Neutrophil (primary cell): ENCODE measurements around the gene KIF5A.
A peak's percentile ranks its signal among the peaks of the same experiment; 100 is the strongest.

ENCODE experiments used
- H3K27ac ChIP-seq: fragments of 200-600 bp; sonication (generic); 2 replicates; pipeline ENCODE4 v1.5.1; 2016; ENCODE audit warnings: mild to moderate bottlenecking, moderate library complexity
- H3K27me3 ChIP-seq: fragments of 200-600 bp; sonication (generic); 2 replicates; pipeline ENCODE4 v1.6.0; 2016; ENCODE audit warnings: mild to moderate bottlenecking
- H3K36me3 ChIP-seq: fragments of 200-600 bp; sonication (generic); 2 replicates; pipeline ENCODE4 v1.5.1; 2017
- H3K4me1 ChIP-seq, 2 experiments: fragments of 200-600 bp in 1 of 2; sonication (generic) in 1 of 2; 1 replicate in 1 of 2; 2 replicates in 1 of 2; pipeline versions ENCODE4 v1.5.1 to v1.6.1; 2013 to 2016; ENCODE audit warnings: low read depth in 1 of 2, low read length in 1 of 2, mild to moderate bottlenecking in 1 of 2, moderate library complexity in 1 of 2; ENCODE audit not compliant: control insufficient read depth in 1 of 2, insufficient read depth in 1 of 2
- H3K4me3 ChIP-seq, 2 experiments: fragments of 200-600 bp in 1 of 2; sonication (generic) in 1 of 2; 1 replicate in 1 of 2; 2 replicates in 1 of 2; pipeline ENCODE4 v1.5.1; 2013 to 2016; ENCODE audit warnings: low read depth in 1 of 2, low read length in 1 of 2, mild to moderate bottlenecking in 1 of 2, moderate library complexity in 1 of 2
- H3K9me3 ChIP-seq: fragments of 200-600 bp; sonication (generic); 2 replicates; pipeline ENCODE4 v1.5.1; 2016
- CTCF ChIP-seq: fragments of 200-600 bp; sonication (generic); IDR thresholded peaks from 2 replicates; pipeline ENCODE4 v1.5.1; 2016; ENCODE audit warnings: antibody characterized with exemption

The KIF5A gene

DNA sequence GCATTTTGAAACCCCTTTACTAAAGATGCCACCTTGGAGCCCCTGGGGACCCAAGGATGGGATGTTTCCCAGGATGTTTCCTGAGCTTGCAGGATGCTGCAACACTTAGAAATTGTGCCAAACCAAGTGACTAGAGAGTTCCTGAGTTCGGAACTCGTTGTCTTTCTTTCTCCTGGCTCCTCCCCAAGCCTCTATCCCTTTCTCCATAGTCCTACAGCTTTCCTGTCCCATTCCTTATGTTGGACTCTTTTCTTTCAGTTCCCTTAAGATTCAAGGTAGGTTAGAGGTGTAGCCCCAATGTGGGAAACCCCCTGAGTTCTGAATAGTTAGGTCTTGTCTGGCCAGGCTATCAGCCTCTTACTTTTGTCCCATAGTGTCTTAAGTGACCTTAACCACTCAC, 1.4 kb upstream of the KIF5A start:
- TF ChIP-seq CTCF, result no peak
- peaks cover 36 to 42% of the 10 kb centered on the region in 2 experiments for H3K4me1 ChIP-seq
- H3K36me3 ChIP-seq, result no peaks in the 10 kb centered on the region
- H3K9me3 ChIP-seq, result no peaks in the 10 kb centered on the region
- H3K27me3 ChIP-seq, result peaks cover 57% of the 10 kb centered on the region
- no peak overlapping the region for H3K27ac ChIP-seq
- no peak overlapping the region for H3K4me3 ChIP-seq

GRCh38 chr12:57549203-57549908, 488 bp upstream of the KIF5A start:
- Histone ChIP-seq H3K27me3 (peaks cover 66% of the 10 kb centered on the region), H3K4me3 (peak overlapping the region; percentile 35 to 58), H3K9me3 (no peaks in the 10 kb centered on the region), H3K36me3 (no peaks in the 10 kb centered on the region), H3K4me1 (peaks cover 36 to 42% of the 10 kb centered on the region in 2 experiments), H3K27ac (no peak overlapping the region)
- TF ChIP-seq CTCF, result no peak

DNA sequence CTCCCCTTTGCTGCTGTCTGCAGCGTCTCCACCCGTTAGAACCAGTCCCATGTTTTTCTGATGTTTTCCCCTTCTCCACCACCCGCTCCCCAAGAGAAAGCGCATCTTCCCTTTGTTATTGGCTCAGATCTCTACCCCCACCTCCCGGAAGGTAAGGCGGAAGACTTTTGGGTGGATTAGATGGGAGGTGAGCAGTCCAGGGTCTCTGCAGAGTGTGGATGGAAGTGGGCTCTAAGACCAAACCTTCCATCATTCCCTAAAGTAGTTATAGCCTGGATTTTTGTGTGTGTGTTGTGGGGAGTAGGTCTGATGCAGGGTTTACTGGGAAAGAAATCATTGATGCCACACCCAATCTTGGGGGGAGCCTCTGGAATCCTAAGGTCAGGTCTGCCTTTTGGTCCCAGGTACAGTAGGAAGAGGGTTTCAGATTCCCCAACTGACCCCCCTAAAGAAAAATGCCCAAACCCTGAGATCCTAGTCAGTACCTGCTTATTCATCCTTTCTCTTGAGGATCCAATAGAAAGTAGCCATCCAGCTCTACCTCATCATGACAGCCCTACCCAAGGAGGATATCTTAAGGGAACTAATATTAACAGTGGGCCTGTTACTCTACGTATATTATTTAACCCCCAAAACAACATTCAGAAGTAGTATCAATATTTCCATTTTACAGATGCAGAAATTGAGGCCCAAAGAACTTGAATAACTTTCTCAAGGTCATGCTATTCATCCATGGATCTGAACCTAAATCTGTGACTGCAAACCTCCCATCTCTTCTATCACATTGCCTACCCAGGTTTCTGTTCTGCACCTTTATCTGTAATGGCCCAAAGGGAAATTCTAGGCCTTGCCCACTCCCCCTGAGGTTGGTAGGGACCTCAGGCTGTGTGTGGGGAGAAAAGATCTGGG, 1.1 kb downstream of the KIF5A start:
- Histone ChIP-seq H3K36me3 (no peaks in the 10 kb centered on the region), H3K4me1 (peaks cover 20 to 27% of the 10 kb centered on the region in 2 experiments), H3K4me3 (no peak overlapping the region), H3K27me3 (peaks cover 72% of the 10 kb centered on the region), H3K9me3 (no peaks in the 10 kb centered on the region), H3K27ac (no peak overlapping the region)
- no peak for TF ChIP-seq CTCF

DNA sequence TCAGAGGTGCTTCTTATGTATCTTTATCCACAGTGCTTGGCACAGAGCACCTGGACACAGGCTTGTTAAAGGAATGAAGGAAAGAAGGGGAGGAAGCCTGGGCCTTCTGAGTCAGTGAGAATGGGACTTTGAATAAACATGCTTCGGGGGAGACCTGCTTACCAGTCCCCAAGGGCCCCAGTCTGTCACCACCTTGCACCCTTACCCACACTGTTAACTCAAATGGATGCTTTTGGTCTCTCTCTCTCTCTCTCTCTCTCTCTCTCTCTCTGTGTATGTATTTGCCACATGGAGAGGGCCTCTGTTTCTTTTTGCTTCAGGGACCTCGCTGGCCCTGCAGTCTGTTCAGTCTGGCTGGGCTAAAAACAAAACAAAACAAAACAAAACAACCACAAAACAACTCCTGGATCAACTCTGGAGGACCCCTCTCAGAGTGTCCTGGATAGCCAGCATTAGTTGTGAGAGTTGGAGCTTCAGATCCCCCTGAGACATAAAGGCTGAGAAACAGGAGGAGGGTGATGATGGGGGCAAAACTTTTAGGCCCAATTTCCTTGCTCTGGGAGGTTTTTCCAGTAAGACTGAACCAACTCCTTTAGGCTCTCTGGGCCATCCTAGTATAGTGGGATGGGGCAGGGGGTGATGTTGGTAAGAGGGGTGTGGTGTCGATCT, 1.9 kb downstream of the KIF5A start:
- Histone ChIP-seq H3K27ac (no peak overlapping the region), H3K36me3 (no peaks in the 10 kb centered on the region), H3K4me1 (peaks cover 12 to 18% of the 10 kb centered on the region in 2 experiments), H3K27me3 (peaks cover 77% of the 10 kb centered on the region), H3K4me3 (no peak overlapping the region), H3K9me3 (no peaks in the 10 kb centered on the region)
- no peak for TF ChIP-seq CTCF

DNA sequence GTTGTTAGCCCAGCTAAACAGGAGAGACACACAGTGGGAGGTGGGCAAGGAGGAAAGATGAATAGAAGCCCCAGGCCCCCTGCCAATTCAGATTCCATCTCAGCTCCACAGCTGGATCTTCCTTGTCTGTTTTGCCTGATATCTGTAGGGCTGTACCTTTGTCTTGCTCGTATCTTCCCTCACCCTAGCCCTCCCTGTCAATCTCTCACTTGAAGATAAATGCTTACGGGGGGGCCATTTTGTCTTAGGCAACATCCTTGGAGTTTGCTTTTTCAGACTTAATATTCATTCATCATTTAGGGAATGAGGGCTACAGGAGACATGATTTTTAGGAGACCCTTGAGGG, 2.4 kb downstream of the KIF5A start:
- no peak overlapping the region for H3K4me3 ChIP-seq
- no peaks in the 10 kb centered on the region for H3K36me3 ChIP-seq
- no peak for TF ChIP-seq CTCF
- H3K27ac ChIP-seq, result no peak overlapping the region
- peaks cover 9 to 15% of the 10 kb centered on the region in 2 experiments for H3K4me1 ChIP-seq
- H3K9me3 ChIP-seq, result no peaks in the 10 kb centered on the region
- H3K27me3 ChIP-seq, result peaks cover 80% of the 10 kb centered on the region
